Astrocyte (in vitro differentiated cells and primary cell): ENCODE data around the gene PARVB. TPM values are rescaled to one million over a fixed set of nuclear protein-coding genes. Genes with fewer than 3 reads are reported as not detected.

ENCODE experiments used
- DNase-seq: peaks from one replicate; pipeline ENCODE4 v3.0.0-alpha.2; 2010; ENCODE audit warnings: low read depth
- FAIRE-seq: peaks from 2 replicates; lab custom pipeline; 2011; peaks lifted over from hg19 to GRCh38; lab: Jason Lieb, UNC
- H2AFZ ChIP-seq: 2 replicates; pipeline ENCODE4 v1.6.0; 2012; ENCODE audit warnings: low read depth, low read length, inconsistent platforms
- H3K27ac ChIP-seq: 2 replicates; pipeline ENCODE4 v1.5.1; 2011; ENCODE audit warnings: low read depth, low read length, inconsistent platforms
- H3K27me3 ChIP-seq: 2 replicates; pipeline ENCODE4 v1.6.0; 2011; ENCODE audit warnings: low read length, inconsistent platforms; ENCODE audit not compliant: insufficient read depth
- H3K36me3 ChIP-seq: 2 replicates; pipeline ENCODE4 v1.5.1; 2011; ENCODE audit warnings: low read length, inconsistent platforms; ENCODE audit not compliant: insufficient read depth
- H3K4me1 ChIP-seq: 2 replicates; pipeline ENCODE4 v1.5.1; 2011; ENCODE audit warnings: low read length, inconsistent platforms; ENCODE audit not compliant: insufficient read depth
- H3K4me2 ChIP-seq: 2 replicates; pipeline ENCODE4 v1.6.0; 2012; ENCODE audit warnings: low read length, inconsistent platforms
- H3K4me3 ChIP-seq: 2 replicates; pipeline ENCODE4 v1.5.1; 2011; ENCODE audit warnings: low read depth, mild to moderate bottlenecking, low read length, inconsistent platforms; ENCODE audit not compliant: insufficient read depth
- H3K79me2 ChIP-seq: 2 replicates; pipeline ENCODE4 v1.6.0; 2012; ENCODE audit warnings: mild to moderate bottlenecking, low read length, inconsistent platforms; ENCODE audit not compliant: insufficient read depth
- H3K9ac ChIP-seq: 2 replicates; pipeline ENCODE4 v1.6.0; 2012; ENCODE audit warnings: mild to moderate bottlenecking, low read length, inconsistent platforms
- H3K9me3 ChIP-seq: 2 replicates; pipeline ENCODE4 v1.5.1; 2012; ENCODE audit warnings: low read depth, mild to moderate bottlenecking, low read length, inconsistent platforms; ENCODE audit not compliant: insufficient read depth
- H4K20me1 ChIP-seq: 2 replicates; pipeline ENCODE4 v1.6.0; 2012; ENCODE audit warnings: low read length, inconsistent platforms; ENCODE audit not compliant: insufficient read depth
- H3K27ac Mint-ChIP-seq: one replicate; pipeline ENCODE4 v1.8.0; 2021; ENCODE audit warnings: mild to moderate bottlenecking, mixed read lengths; ENCODE audit not compliant: unreplicated experiment
- H3K27me3 Mint-ChIP-seq: one replicate; pipeline ENCODE4 v1.8.0; 2021; ENCODE audit warnings: low read depth, mixed read lengths; ENCODE audit not compliant: unreplicated experiment
- H3K36me3 Mint-ChIP-seq: one replicate; pipeline ENCODE4 v1.8.0; 2021; ENCODE audit warnings: low read depth, mixed read lengths; ENCODE audit not compliant: unreplicated experiment
- H3K4me1 Mint-ChIP-seq: one replicate; pipeline ENCODE4 v1.8.0; 2021; ENCODE audit warnings: low read depth, mixed read lengths; ENCODE audit not compliant: unreplicated experiment
- H3K4me3 Mint-ChIP-seq: one replicate; pipeline ENCODE4 v1.8.0; 2021; ENCODE audit warnings: mild to moderate bottlenecking, moderate library complexity, mixed read lengths; ENCODE audit not compliant: unreplicated experiment
- H3K9me3 Mint-ChIP-seq: one replicate; pipeline ENCODE4 v1.8.0; 2021; ENCODE audit warnings: mild to moderate bottlenecking, mixed read lengths; ENCODE audit not compliant: unreplicated experiment
- EZH2 ChIP-seq: IDR thresholded peaks from 2 replicates; pipeline ENCODE4 v1.6.1; 2012; ENCODE audit warnings: mild to moderate bottlenecking, low read length, inconsistent platforms; ENCODE audit not compliant: insufficient read depth
- total RNA-seq: library from RNA; stranded (reverse); gene quantifications from 2 replicates; pipeline ENCODE4 v1.2.1, GENCODE V29; 2021
- TF ChIP-seq, protein P1 (sequence below): IDR thresholded peaks from 2 replicates; pipeline ENCODE4 v1.5.1; 2011; ENCODE audit warnings: low read depth, mild to moderate bottlenecking, inconsistent platforms, low read length, moderate library complexity; ENCODE audit not compliant: insufficient read depth

PARVB gene
- total RNA-seq, 1 donor from 2014 or later, result 22.0 TPM

DNA sequence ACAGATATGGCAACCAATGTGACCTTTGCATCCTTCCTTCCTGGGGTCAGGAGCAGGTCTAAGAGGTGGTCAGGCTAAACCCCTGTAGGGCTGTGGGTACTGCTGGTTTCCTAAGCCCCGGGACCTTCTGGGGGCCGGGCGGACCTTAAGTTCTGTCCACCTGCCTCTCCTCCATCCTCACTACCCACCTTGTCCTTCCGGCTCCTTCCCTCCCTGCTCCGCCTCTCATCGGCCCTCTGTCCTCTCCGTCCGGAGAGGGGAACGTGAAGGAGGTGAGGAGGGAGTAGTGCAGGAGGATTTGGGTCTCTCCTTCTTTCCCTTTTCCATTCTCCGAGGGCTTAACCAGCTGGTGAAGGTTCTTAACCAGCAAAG is 28.3 kb upstream of the PARVB start:
- peaks cover 5% of the 10 kb centered on the region for H3K79me2 ChIP-seq
- FAIRE-seq (no peak), DNase-seq (no peak)
- Mint-ChIP-seq H3K4me3 (no peak overlapping the region), H3K4me1 (no peaks in the 10 kb centered on the region), H3K27me3 (no peaks in the 10 kb centered on the region), H3K9me3 (no peaks in the 10 kb centered on the region), H3K36me3 (peaks cover 18% of the 10 kb centered on the region), H3K27ac (no peak overlapping the region)
- peaks cover 10% of the 10 kb centered on the region for H3K36me3 ChIP-seq
- H3K4me1 ChIP-seq, result peaks cover 9% of the 10 kb centered on the region
- H3K9me3 ChIP-seq, result no peaks in the 10 kb centered on the region
- no peak overlapping the region for H3K4me2 ChIP-seq
- H3K9ac ChIP-seq, result no peak overlapping the region
- H4K20me1 ChIP-seq, result peaks cover 45% of the 10 kb centered on the region
- no peak overlapping the region for H3K27ac ChIP-seq
- no peak overlapping the region for H3K4me3 ChIP-seq
- TF ChIP-seq, protein P1, sequence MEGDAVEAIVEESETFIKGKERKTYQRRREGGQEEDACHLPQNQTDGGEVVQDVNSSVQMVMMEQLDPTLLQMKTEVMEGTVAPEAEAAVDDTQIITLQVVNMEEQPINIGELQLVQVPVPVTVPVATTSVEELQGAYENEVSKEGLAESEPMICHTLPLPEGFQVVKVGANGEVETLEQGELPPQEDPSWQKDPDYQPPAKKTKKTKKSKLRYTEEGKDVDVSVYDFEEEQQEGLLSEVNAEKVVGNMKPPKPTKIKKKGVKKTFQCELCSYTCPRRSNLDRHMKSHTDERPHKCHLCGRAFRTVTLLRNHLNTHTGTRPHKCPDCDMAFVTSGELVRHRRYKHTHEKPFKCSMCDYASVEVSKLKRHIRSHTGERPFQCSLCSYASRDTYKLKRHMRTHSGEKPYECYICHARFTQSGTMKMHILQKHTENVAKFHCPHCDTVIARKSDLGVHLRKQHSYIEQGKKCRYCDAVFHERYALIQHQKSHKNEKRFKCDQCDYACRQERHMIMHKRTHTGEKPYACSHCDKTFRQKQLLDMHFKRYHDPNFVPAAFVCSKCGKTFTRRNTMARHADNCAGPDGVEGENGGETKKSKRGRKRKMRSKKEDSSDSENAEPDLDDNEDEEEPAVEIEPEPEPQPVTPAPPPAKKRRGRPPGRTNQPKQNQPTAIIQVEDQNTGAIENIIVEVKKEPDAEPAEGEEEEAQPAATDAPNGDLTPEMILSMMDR, result no peak
- TF ChIP-seq EZH2, result no peak
- no peak overlapping the region for H2AFZ ChIP-seq
- H3K27me3 ChIP-seq, result no peaks in the 10 kb centered on the region

DNA sequence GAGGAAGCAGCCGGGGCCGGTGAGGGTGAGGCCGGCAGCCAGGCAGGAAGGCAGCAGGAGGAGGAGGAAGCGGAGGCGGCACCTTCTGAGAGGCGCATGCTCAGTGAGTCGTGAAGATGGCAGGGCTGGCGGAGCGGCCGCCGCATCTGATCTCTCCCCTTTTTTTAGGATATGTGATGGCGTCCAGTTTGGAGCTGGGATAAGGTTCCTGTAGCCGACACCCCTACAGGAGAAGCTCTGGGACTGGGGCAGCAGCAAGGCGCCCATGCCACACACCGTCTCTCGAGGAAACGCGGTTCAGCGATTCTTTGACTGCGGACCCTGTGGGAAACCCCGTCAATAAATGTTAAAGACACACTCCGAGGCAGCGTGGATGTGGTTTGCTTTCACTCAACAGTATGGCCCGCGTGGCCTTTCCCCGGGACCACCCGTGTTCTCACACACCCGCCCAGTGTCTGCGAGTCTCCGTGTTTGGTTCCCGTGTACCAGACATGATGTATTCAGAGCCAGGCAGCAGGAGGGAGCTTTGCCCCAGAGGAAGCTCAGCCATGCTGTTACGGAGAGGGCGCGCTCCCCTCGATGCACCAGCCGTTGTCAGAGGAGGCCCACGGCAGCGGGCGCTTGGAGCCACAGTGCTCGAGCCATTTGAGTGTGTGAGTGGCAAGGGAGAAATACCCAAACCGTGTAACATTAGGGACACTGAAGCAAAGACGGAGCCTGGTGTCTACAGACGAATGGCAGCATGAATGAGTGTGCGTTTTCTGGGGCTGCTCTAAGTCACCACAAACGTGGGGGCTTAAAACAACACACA is 27.7 kb upstream of the PARVB start:
- Mint-ChIP-seq H3K27me3 (no peaks in the 10 kb centered on the region), H3K36me3 (peaks cover 18% of the 10 kb centered on the region), H3K4me3 (no peak overlapping the region), H3K4me1 (no peaks in the 10 kb centered on the region), H3K9me3 (no peaks in the 10 kb centered on the region), H3K27ac (no peak overlapping the region)
- H3K9ac ChIP-seq, result no peak overlapping the region
- no peak overlapping the region for H3K27ac ChIP-seq
- H3K36me3 ChIP-seq, result peaks cover 10% of the 10 kb centered on the region
- peaks cover 45% of the 10 kb centered on the region for H4K20me1 ChIP-seq
- TF ChIP-seq EZH2, result no peak
- DNase-seq, result no peak
- no peak overlapping the region for H3K4me3 ChIP-seq
- H3K79me2 ChIP-seq, result peaks cover 5% of the 10 kb centered on the region
- H3K9me3 ChIP-seq, result no peaks in the 10 kb centered on the region
- no peak overlapping the region for H3K4me2 ChIP-seq
- no peak for FAIRE-seq
- peaks cover 9% of the 10 kb centered on the region for H3K4me1 ChIP-seq
- H2AFZ ChIP-seq, result no peak overlapping the region
- no peaks in the 10 kb centered on the region for H3K27me3 ChIP-seq

DNA sequence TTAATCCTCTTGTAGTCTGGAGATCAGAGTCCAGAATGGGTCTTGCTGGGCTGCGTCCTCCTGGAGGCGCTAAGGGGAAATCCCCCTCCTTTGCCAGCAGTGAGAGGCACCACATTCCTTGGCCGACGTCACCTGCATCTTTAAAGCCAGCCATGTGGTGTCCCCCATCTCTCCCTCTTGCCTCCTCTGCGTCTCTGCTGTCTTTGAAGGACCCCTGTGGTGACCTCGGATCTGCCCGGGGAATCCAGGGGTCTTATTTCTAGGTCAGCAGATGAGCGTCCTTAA is 27.2 kb upstream of the PARVB start:
- Mint-ChIP-seq H3K9me3 (no peaks in the 10 kb centered on the region), H3K36me3 (peaks cover 18% of the 10 kb centered on the region), H3K27ac (no peak overlapping the region), H3K4me3 (no peak overlapping the region), H3K27me3 (no peaks in the 10 kb centered on the region), H3K4me1 (no peaks in the 10 kb centered on the region)
- Histone ChIP-seq H3K36me3 (peaks cover 10% of the 10 kb centered on the region), H3K9ac (no peak overlapping the region), H3K4me2 (no peak overlapping the region), H3K79me2 (peaks cover 5% of the 10 kb centered on the region), H3K27ac (no peak overlapping the region), H3K4me1 (peaks cover 9% of the 10 kb centered on the region), H3K9me3 (no peaks in the 10 kb centered on the region), H4K20me1 (peaks cover 42% of the 10 kb centered on the region), H3K4me3 (no peak overlapping the region), H3K27me3 (no peaks in the 10 kb centered on the region), H2AFZ (no peak overlapping the region)
- TF ChIP-seq EZH2, result no peak
- FAIRE-seq (no peak), DNase-seq (no peak)
